Ramos (cell line): ENCODE measurements around the gene SLC17A1.

Source experiments
- in situ Hi-C: fragments of 300-500 bp; cut with MboI; formaldehyde crosslinking; loops from one replicate; pipeline ENCODE4 v1.14.3; 2022; ENCODE audit warnings: low sequenced_read_pairs; ENCODE audit not compliant: unreplicated experiment

The SLC17A1 gene, protein sequence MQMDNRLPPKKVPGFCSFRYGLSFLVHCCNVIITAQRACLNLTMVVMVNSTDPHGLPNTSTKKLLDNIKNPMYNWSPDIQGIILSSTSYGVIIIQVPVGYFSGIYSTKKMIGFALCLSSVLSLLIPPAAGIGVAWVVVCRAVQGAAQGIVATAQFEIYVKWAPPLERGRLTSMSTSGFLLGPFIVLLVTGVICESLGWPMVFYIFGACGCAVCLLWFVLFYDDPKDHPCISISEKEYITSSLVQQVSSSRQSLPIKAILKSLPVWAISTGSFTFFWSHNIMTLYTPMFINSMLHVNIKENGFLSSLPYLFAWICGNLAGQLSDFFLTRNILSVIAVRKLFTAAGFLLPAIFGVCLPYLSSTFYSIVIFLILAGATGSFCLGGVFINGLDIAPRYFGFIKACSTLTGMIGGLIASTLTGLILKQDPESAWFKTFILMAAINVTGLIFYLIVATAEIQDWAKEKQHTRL

DNA sequence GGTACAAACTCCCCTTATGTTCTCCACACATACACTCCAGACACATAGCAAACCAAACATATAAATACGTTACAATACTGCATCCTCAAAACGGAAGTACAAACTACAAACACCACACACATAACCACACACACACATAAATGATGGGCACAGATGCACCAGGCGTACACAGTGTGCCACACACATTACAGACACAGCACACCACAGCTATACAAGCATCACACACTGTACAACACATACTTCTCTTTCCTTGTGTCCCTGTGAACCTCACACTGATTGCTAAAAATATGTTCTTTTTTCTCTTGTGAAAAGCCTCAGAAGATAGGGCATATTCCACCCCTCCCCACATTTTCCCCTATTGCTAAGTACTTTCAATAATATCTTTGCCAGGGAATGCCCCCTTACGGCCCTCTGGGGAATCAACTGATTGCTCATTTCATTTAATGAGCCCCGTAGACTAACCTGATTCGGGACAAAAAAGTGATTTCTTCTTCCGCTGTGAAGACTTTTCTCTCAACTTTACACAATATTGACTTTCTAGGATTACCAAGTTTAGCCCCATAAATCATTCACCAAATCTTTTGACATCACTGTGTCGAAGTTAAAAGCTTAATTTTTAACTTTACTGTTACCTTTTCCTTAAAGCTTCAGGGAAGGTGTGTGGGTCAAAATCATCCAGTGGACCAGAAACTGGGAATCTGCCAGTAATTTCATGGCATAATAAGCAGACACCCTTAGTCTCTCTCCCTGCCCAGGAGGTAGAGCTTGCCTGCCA, at the start of gene SLC17A1:
Gene SLC17A1 (minus strand): TSS at position 521 of the 775 bp plus-strand sequence. CDS start 1,495 bp downstream, outside the sequence.
- in situ Hi-C loops = no loop called here

DNA sequence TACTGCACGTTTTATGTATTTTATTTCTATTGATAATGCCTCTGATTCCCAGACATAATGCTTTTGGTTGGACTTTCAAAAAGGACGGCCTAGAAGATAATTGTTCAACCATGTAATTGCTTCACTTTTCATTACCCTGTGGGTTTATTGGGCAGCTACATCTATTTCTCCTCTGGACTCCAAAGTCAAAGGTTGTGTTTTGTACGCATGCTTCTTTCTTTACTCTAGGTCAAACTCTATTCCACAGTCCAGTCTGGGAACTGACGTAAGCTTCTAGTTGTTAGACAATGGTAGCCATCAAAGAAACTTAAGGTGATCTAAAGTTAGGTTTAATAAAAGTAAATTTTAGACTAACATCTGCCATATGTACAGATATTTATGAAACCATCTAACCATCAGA, 48.7 kb upstream of the SLC17A1 start:
- in situ Hi-C loops = no loop called here

DNA sequence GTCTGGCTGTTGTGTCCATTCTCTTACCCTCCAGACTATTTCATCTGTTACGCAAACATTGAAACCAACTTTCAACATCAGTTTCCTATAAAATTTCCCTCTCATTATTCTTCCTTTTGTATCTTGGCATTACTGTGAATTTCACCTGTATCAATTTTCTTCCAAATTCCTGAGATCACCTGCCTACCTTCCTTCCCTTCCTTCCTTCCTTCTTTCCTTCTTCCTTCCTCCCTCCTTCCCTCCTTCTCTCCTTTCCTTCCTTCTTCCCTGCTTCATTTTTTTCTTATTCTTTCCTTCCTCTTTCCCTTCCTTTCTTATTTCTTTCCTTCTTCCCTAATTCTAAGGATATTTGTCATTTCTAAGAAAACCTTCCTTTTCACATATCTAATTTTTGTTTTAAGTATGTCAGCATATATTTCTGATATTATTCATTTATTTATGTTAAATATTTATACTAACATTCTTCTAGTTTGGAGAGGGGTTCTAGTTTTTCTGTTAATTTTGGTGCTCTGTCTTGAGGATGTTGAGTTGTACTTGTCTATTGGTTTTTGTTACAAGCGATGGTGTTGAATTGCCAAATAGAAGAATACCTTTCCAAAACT, 47.0 kb upstream of the SLC17A1 start:
- in situ Hi-C loops = no loop called here

DNA sequence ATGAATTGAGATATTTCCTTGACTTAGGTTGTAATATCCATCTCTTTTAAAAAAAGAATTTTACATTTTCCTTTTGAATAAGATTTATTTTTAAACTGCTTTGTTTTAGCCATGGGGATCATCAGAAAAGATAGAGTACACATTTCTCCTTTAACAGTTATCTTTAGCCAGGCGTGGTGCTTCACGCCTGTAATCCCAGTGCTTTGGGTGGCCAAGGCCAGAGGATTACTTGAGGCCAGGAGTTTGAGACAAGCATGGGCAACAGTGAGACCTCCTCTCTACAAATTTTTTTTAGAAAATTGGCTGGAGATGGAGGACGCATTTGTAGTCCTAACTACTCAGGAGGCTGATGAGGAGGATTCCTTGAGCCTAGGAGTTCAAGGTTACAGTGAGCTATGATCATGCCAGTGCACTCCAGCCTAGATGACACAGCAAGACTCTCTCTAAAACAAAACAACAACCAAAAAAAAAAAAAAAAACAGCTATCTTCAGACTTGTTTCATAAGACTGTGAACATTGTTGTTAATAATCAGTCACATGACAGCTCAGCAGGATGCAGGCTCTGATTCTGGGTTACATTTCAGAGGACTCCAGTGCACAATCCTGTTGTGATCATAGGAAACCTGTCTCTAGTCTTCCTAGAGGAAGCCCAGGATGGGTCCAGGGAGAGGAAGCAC, 44.2 kb upstream of the SLC17A1 start:
- in situ Hi-C loops = no loop called here

DNA sequence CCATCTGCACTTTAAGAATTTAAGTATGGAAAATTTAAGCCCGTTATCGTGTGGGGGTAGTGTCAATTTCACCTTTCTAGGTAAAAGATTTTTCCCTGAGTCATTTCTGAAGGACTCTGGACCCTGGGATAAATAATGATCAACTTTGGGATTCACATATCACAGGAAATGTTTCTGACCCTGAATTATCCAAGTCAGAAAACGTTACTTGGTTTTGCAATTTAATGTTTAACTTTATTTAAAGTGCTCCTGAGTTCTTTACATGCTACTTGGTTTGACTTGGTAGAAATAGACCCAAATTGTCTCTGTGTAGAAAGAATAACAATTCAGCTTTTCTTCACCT, 43.7 kb upstream of the SLC17A1 start:
- in situ Hi-C loops = no loop called here

DNA sequence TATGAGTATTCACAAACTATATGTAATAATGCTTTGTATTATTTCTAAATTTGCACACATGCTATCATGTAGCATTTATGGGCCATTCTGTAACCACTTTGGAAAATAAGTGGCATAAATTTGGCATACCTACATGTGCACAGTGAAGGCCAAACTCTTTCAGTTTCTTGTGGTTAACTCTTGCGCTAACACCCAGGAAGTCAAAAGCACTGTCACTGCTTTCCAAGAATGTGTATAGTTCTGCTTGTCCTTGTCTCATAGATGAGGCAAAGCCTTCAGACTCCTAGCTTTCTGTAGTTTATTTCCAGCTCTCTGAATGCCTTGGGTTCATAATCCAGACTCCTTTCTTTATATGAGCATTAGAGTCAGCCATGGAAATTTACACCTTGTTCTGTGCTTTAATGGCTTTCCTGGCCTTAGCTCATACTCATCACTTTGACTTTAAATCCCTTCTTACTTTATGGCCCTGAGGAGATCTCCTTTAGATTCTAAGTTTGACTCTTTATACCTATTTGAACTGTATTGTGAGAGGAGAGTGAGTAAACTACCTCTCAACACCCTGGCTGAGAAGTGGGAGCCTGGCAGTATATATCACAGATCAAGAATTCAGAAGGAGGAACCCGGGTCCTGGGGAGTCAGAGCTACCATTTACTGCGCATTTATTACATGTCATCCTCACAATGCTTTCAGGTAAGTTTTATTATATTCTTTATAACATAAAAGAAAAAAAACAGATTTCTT, 43.1 kb upstream of the SLC17A1 start:
- in situ Hi-C loops = no loop called here

DNA sequence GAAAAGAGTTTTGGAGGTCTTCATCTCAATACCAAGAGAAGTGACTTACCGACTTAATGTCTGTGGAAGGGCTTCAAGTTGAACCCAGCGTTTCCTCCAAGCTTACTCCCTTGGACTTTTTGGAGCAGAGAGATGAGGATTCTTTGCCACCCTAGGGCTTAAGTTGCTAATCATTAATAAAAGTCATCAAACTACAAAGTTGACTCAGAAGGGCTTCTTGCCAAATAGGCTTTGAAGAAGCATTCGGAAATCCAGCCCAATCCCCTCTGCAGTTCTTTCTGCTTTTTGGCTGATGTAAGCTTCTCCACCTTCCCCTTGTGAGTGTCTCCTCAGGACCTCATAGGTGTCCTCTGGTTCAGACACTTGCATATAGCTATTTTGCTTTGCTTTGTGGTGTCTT, 42.3 kb upstream of the SLC17A1 start, which contains the start of gene SLC17A3:
Gene SLC17A3 (minus strand): TSS at position 126 of the 400 bp plus-strand sequence. CDS start 5,856 bp downstream, outside the sequence.
- in situ Hi-C loops = no loop called here

DNA sequence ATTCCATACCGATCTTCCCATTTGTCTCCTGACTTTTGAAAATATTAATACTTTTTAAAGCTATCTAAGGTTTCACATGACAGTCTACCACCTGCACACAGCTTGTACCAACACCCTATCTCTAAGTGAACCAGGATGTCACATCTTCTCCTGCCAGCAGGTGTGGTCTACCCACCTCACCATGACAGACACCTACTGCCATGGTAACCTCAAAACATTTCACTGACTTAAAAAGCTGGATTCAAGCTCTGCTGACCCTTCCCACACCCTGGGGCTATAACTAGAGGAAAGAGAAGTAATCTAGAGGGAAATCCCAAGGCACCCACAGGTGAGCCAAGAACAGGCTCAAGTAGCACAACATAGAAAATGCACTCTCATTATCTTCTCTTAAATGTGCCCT, 41.0 kb upstream of the SLC17A1 start:
- in situ Hi-C loops = no loop called here

DNA sequence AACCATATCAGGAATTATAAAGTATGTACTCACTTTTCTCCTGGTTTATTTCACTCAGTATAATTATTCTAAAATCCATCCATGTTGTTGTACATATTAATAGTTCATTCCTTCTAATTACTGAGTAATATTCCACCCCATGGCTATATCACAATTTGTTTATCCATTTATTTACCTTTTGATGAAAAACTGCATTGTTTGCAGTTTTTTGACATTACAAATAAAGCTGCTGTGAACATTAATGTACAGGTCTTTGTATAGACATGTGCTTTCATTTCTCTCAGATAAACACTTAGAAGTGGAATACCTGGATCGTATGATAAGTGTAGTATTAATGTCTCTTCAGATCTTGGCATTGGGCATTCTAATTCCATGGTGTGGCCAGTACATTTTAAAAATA, 38.0 kb upstream of the SLC17A1 start:
- in situ Hi-C loops = no loop called here

DNA sequence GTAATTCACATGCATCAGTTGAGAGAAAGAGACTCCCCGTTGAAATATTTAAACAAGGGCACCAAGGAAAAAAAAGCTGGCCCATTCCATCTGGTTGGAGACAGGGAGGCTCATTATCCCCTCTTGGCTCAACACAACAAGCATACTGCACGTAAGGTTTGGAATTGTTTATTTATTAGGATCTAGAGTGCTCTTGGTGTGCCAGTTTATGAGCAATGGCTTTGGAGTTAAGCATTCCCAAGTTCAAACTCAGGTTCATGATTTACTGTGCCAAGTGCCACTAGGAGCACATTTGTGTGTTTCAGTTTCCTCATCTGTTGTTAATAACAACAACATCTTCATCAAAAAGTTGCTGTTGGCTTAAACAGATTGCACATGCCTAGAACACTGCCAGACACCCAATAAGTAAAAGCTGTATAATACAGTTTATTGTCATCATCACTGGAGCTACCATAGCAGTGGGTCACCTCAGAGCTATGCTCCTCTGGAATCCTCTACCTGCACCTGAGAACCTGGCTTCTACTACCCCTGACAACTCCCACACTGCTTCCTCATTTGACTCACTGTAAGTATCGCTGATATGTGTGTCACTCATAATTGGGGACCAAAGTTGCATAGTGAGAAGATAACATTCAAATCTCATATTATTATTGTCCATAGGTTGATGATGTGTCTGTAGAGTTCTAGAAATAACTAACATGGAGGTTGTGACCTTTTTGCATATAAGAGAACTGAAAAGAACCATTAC, 36.8 kb upstream of the SLC17A1 start:
- in situ Hi-C loops = no loop called here

DNA sequence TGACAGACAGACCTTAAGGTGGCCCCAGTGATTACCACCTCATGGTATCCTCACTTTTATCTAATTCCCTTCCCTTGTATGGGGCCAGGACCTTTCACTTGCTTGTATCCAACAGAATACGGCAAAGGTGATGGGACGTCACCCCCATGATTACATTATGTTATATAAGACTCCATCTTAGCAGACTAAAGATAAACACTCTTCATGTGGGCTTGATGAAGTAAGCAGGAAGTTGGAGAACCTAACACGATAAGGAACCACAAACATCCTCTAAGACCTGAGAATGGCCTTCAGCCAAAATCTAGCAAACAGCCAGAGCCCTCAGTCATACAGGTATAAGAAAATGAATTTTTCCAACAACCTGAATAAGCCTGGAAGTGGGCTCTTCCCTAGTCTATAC, 34.2 kb upstream of the SLC17A1 start:
- in situ Hi-C loops = no loop called here

DNA sequence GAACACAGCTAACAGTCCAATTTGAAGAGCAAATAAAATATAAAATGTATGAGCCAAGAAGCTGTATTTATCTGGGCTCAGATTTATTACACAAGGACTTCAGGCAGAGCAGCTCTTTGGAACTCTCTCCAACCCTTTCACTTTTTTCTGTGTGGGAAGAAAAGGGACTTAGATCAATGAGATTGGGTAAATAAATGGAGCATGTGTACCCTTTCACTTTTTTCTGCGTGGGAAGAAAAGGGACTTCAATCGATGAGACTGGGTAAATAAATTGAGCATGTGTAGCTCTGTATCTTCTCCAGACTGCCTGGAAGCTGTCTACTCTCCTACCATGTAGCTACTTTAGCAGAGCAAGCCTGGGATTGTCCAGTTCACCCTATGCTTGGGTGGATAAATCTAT, 31.5 kb upstream of the SLC17A1 start:
- in situ Hi-C loops = no loop called here

DNA sequence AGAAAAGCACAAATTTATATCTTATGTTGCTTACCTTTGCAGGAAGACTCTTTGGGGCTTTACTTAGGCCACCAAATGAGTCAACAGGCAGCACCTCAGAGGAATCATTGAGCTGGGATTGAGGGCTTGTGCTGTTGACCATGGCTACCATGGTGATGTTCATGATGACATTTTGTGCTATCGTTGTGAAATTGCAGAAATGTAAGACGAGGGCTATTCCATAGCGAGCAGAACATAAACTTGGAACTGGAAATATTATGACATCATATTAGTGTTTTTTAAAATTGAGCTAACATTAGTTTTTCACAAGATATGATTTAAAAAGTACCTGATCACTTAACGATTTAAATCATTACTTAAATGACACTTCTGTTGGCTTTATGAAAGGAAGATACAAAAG, 30.3 kb upstream of the SLC17A1 start:
- in situ Hi-C loops = no loop called here

DNA sequence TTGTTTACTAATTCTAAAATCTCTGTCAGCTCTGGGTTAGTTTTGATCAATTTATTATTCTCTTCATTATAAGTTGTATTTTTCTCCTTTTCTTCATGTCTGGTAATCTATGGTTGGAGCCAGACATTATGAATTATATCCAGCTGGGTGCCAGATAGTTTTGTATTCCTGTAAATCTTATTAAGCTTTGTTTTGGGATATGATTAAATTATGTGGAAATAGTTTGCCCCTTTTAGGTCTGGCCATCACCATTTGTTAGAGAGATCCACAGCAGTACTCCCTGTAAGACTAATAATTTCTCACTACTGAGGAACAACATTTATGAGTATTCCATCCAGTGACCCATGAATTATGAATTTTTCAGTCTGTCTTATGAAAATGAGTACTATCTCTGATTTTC, 20.9 kb upstream of the SLC17A1 start:
- in situ Hi-C loops = no loop called here

DNA sequence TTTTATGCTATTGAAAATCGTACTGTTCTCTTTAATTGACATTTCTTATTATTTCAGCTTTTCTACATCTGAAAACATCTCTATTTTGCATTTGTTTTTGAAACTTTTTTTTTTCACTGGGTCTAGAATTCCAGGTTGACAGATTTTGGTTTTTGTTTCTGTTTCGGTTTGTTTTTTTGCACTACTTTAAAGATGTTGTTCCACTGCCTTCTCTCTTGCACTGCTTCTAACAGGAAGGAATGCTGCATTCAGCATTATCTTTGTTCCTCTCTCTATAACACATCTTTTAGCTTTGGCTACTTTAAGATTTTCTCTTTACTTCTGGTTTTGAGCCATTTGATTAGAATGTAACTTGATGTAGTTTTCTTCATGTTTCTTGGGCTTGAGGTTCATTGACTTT, 20.1 kb upstream of the SLC17A1 start:
- in situ Hi-C loops = no loop called here

DNA sequence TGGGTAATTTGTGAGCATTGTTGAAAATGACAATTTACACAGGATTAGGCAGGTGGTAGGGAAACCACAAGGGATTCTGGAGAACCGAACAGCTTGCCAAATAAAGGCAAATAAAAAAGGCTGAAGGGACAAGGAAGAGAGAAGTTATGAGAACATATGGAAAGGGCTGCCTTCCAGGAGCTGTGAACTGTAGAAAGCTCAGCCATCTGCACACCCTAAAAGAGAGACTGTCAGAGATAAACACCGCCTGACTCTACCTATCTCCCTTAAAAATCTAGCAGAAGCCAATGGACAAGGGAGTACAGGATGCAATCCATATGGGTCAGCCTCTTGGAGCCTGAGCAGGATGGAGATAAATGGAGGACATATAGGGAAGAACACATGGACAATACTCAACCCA, 12.7 kb upstream of the SLC17A1 start:
- in situ Hi-C loops = no loop called here

DNA sequence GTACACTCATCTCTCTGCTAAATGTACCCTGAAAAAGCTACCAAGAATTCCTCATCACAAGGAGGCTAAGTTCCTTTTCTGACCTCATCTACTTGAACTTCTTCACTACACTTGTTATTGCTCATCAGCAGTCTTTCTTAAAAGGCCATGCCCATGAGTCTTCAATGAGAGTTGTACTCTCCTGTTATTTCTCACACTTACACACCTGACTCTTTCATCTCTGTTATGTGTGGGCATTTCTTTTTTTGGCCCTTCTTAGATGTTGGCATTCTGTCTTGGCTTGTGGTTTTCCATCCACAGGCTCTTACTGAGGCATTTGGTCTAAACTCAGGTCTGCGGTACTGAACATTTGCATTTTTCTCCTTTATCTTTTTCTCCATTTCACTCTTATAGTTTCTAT, 10.7 kb upstream of the SLC17A1 start:
- in situ Hi-C loops = no loop called here

DNA sequence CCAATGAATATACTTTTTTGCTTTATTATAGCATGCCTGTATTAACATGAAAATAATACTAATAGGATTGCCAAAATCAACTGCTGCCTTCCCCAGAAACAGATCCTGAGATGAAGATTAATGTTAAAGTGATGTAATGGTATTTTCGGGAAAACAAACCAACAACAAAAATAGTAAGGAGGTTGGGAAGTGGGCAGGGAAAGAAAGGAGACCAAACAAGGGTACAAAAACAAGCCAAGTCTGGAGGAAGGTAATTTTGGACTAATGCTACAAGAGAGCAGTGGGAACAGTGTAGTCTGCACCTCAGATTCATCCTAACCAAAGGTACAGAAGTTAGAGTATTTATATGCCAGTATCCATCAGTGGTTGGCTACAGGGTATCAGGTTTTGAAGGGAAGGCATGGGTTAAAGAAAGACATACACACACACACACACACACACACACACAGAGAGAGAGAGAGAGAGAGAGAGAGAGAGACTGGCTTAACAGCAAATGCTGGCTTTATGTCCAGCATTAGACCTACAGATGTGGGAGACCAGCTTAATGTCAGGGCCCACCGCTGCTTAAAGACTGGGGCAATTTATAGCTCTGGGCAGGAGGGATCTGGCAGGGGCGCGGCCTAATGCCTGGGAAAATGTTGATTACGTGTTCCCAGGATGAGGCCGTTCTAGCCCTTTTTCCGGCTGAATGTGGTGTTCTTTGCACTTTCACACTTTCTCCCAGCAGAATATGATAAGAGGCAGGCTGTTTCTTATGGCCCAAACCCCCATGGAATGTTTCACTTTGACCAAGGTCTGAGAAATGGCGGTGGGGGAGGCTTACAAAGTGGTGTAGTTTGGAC, 3.8 kb upstream of the SLC17A1 start:
- in situ Hi-C loops = no loop called here
